GM19193 (cell line): ENCODE data around the gene TRIM50.

Experiments used
- POLR2A ChIP-seq: IDR thresholded peaks from 4 replicates; pipeline ENCODE4 v1.6.1; 2011; ENCODE audit not compliant: insufficient read depth, insufficient read length; ENCODE audit errors: extremely low read depth

The TRIM50 gene

GRCh38 chr7:73352784-73353183 lies 24.9 kb upstream of the TRIM50 start:
- TF ChIP-seq POLR2A, result no peak

DNA sequence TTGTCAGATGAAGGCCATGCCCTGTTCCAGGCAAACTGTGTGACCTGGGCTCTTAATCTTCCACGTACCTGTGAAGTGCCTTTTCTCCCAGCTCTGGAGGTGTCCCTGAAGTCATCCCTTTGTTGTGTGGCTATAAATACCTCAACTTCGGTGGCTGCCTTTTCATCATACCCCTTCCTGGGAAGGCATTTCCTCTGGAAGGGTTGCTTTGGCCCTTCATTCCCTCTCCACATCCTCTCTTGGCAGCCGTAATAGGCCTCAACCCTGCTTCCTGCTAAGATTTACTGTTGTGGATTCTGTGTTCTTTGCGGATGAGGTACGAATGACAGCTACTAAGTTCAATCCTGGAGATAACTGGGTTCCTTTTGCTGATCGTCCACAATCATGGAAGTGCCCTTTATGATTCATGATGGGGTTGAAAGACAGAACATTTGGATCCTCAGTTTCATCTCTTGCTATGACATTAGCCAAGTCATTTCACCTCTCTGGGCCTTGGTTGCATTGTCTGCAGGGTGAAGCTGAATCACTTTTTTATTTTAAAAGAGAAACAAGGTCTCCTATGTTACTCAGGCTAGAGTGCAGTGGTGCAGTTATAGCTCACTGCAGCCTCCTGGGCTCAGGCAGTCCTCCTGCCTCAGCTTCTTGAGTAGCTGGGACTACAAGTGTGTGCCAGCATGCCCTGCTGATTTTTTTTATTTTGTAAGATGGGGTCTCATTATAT lies 23.7 kb upstream of the TRIM50 start:
- no peak for TF ChIP-seq POLR2A

- TF ChIP-seq POLR2A, result no peak
These were observed 22.6 kb upstream of the TRIM50 start for GRCh38 chr7:73350306-73351068.

DNA sequence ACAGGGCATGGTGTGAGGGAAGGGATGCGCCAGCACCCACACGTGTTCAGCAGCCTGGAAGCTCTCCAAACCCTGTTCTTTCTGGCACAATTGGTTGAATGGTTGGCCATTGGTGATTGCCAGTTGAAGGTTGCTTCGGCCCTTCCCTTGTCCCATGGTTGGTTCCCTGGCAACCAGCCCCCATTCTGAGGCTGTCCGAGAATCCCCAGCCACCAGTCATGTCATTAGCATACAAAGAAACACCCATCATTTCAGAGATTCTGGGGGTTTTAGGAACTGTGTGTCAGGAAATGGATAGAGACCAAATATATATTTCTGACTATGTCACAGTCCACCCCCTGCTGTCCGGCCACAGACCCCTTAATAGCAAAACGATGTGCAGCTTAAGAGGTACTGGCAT lies 21.9 kb upstream of the TRIM50 start:
- TF ChIP-seq POLR2A, result no peak

- TF ChIP-seq POLR2A, result no peak
These were observed 18.1 kb upstream of the TRIM50 start for GRCh38 chr7:73345951-73346350.

DNA sequence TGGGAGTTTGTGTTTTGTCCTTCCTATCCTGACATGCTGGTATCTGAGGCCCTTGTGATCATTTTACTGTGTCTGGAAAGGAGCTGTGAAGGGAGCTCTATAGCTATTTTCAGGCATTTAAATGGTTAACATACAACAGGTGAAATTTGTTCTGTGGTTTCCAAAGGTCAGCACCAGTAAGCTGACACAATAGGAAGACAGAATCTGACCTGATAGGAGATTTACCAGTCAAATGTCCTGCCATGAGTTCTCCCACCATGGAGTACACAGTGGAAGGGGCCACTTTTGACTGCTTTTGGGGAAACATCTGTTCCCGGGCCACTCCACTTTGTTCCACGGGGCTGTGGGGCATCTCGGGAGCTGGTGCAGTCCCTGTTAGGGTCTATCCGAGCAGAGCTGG lies 17.7 kb upstream of the TRIM50 start:
- TF ChIP-seq POLR2A, result no peak

- TF ChIP-seq POLR2A, result no peak
These were observed 15.9 kb upstream of the TRIM50 start for GRCh38 chr7:73343671-73344380.

DNA sequence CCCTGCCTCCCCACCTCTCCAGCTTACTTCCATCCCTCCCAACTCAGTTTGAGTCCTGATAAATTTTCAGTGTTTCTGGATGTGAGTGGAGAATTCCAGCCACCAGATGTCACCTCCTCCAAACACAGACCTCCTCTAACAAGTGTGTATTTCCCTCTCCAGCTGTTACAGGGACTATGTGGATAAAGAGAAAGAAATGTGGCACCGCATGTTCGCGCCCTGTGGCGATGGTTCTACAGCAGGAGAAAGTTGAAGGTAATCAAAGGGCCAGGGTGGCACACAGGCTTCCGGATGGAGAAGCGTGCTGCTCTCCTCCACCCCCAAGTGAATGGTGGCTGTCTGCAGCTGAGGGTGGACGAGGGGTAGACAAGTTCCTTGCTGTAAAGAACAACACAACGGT lies 14.8 kb upstream of the TRIM50 start:
- no peak for TF ChIP-seq POLR2A

DNA sequence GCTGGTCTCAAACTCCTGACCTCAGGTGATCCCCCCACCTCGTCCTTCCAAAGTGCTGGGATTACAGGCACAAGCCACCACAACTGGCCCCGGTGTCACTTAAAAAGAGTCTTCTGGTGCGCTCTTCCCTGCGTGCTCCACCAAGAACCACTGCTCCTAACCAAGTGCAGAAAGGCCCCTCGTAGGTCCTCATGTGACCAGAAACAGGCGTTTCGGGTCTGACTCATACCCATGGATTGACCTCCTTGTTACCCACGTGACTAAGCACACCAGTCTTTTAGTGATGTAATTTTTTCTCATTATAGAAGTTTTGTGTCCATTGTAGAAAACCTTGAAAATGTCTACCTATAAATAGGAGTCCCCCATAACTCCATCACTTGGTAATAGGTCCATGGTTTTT lies 14.0 kb upstream of the TRIM50 start:
- TF ChIP-seq POLR2A, result no peak

GRCh38 chr7:73340514-73340913 lies 12.6 kb upstream of the TRIM50 start:
- no peak for TF ChIP-seq POLR2A

- no peak for TF ChIP-seq POLR2A
These were observed 10.4 kb upstream of the TRIM50 start for GRCh38 chr7:73338321-73338720.

DNA sequence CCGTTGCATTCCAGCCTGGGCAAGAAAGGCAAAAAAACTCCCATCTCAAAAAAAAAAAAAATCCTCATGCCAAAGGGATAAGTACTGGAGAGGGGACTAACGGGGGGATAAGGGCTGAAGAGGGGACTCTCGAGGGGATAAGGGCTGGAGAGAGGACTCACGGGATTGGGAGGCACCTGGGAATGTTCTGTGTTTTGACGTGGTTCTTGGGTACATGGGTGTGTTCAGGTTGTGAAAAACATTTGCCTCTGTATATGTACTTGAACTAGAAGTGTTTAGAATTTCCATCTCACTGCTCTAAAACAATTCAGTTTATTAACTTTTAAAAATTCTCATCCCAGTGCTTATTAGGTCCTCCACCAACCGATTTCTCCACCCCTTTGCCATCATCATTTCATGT lies 4.6 kb upstream of the TRIM50 start:
- TF ChIP-seq POLR2A, result no peak

DNA sequence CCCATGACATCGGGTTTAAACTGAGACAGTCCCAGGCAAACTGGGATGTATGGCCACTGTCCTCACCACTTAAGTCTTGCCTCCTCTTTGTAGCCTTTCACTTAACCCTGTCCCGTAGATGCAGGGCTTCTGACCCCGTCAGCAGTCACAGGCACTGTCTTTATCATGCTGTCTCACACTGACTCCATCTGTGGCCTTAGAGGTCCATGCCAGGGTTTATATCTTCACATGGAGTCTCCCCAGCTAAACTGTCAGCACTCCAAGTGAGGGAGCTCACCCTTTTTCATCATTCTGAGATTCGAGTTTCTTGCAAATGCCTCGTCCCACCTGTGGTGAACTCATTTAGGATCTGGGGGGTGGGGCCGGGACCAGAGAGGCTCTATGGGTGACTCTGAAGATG lies 2.9 kb upstream of the TRIM50 start:
- TF ChIP-seq POLR2A, result no peak

GRCh38 chr7:73329861-73330581 lies 2.1 kb upstream of the TRIM50 start:
- TF ChIP-seq POLR2A, result no peak

DNA sequence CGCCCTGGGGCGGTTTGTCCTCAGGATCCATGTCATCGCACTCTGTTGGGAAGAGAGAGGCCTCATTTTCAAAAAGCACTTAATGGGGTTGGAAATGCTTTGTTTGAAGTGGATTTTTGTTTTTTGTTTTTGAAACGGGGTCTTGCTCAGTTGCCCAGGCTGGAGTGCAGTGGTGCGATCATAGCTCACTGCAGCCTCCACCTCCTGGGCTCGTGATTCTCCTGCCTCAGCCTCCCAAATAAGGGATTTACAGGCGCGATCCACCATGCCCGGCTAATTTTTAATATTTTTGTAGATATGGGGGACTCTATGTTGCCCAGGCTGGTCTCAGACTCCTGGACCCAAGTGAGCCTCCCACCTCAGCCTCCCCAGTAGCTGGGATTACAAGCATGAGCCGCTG lies 814 bp upstream of the TRIM50 start:
- no peak for TF ChIP-seq POLR2A
